ENCODE measurements around the gene TCEAL3.
A peak's percentile ranks its signal among the peaks of the same experiment; 100 is the strongest.
"Not testable (repeated sequence)": the region's sequence is repeated elsewhere in the genome, so short reads cannot be mapped to it uniquely, and the experiment has no call there.

Gene TCEAL3

DNA sequence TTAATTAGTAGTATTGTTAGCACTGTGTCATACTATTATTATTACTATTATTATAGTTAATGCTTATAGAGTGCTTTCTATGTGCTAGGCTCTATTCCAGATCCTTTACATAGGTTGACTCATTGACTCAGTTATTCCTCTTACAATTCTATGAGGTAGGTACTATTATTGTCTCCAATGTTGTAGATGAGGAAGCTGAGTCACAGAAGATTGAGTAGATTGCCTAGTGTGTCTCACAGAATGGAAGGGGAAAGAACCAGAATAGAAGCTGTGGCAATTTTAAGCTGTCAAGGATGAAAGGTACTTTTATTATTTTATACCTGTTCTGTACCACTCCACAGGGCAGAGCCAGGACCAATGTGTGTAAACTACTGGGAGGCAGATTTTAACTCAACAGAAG, 19.1 kb downstream of the TCEAL3 start:
- DNase-seq (ENCODE audit: low read depth), result no peak

DNA sequence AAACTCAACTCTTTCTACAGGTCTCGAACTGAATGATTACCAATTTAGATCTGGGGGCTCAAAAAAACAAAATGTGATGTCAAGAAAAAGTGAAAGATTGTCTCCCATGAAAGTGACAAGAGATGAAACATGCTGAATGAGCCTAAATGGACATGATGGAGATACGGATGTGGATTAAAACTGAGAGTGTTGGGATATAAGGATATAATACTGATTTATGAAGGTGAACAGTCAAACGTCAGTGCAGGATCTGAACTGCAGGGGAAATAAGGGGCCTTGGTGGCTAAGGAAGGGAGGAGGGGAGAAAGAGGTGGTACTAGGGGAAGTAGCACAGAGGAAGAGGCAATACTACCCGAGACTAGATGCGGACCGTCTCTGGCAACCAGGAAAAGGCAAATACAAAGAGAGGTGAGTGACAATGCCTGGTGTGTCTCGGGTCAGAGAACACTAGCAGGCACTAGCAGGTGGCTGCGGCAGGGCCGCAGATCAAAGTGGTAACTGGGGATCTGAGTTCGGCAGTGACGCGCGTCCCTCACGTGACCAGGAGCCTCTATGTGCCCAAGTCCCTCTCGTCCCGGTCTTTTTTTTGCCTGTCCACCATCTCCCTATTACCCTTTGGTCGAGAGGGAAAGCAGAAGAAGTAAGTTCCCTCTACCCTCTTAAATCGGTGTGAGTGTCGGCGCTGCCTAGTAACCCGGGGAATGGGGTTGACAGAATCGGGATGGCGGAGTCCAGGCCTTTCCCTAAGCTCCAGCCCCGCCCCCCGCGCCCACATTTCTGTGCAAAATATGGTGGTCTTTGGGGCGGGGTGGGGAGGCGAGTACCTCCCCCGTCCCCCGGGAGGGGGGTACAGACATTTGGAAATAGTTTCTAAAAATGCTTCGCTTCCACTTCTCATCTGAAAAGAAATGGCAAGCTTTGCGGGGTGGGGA, 20.9 kb downstream of the TCEAL3 start, which contains the start of gene TCEAL1:
Gene TCEAL1 (plus strand): TSS at position 590 of the 932 bp plus-strand sequence. CDS start 942 bp downstream, outside the sequence.
- no peak for DNase-seq (ENCODE audit: low read depth)

DNA sequence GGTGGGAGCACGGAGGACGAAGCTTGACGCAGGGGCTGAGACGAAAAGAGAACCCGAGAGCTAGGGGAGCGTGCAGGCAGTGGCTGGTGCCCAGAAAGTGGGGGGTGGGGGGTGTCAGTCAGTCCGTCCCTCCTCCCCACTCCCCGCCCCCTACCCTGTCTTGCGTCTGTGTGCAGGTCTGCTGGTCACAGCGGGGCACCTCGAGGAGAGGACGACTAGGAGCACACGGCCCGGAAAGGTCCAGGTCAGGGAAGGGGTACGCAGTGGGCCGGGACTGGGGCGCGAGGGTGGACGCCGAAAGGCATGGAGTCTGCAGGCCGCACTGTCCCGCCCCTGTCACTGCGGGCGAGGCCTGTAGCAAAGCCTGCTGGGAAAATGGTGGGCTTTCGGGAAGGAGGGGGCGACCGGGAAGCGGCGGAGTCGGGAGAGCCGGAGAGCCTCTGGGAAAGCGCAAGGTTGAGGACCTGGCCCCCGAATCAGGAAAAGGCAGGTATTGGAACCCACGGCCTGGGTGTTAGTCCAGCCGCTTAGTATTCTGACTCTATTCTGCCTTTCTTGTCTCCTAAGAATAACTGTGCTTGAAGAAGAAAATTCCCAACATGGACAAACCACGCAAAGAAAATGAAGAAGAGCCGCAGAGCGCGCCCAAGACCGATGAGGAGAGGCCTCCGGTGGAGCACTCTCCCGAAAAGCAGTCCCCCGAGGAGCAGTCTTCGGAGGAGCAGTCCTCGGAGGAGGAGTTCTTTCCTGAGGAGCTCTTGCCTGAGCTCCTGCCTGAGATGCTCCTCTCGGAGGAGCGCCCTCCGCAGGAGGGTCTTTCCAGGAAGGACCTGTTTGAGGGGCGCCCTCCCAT, 21.8 kb downstream of the TCEAL3 start:
- DNase-seq (ENCODE audit: low read depth), result no peak

DNA sequence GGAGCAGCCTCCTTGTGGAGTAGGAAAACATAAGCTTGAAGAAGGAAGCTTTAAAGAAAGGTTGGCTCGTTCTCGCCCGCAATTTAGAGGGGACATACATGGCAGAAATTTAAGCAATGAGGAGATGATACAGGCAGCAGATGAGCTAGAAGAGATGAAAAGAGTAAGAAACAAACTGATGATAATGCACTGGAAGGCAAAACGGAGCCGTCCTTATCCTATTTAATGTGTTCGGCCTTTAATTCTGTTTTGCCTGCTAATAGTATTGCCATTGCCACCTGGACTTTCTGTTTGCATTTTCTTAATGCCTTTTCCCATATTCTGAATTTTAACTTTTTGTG, 22.4 kb downstream of the TCEAL3 start:
- no peak for DNase-seq (ENCODE audit: low read depth)

DNA sequence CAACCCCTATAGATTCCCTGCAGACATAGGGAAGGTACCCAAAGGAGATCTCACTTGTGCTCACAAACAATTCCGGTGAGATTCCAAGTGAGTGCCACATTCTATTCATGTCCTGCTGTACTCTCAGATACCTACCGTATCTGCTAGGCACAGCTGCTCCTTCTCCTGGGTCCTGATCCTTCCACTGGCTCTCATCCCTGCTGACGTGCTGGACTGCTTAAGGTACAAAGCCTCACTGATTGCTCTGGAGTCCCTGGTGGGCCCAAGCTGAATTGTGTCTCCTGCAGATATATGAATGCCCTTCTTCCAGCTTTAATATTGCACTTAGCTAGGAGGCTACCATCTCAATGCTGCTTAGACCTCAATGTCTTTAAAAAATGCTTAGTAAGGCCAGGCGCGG, 23.4 kb downstream of the TCEAL3 start:
- DNase-seq (ENCODE audit: low read depth), result no peak

DNA sequence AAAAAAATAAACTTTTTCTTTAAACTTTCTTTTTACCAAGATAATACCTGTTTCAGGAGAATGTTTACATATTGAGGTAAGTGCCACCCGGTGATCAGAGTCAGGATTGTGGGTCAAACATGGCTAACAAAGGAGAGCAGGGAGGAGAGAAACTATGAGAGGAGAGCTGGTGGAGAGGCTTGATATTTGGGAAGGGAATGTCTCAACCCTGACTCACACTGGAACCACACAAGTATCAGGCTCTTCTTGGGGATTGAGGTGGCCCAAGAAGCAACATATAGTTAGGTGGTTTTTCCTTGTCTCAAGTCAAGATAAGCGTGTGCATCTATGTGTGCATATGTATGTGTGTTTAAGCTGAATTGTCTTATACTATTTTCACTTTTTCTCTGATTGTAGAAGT, 27.7 kb downstream of the TCEAL3 start:
- no peak for DNase-seq (ENCODE audit: low read depth)

DNA sequence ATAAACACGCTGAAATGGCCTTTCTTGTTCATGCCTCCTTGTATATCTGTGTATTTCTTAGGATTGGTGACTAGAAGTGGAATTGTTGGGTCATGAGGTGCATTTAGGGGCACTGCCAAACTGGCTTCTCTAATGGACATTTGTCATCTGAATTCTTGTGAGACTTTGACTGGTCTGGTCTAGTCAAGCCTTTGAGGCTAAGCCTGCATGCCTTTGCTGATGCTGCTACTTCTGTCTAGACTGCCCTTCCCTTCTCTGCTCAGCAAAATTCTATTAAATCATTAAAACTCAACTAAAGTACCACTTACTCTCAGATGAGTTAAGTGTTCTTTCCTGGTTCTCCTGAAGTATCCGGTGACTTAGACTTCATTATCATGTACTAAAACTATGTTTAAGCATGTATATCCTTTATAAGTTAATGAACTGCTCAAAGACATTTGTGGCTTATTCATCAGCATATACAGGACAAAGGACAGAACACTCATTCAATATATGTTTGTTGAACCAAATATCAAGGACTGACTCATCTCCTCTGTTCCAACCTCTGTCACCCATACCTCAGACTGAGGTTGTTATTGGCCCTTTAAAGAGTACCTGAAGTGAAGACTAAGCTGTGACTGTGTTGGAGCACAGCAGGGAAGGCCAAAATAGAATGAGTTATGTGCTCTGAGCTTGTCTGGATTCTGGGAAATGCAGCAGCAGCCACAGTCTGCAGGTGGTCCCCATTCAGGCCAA, 30.0 kb downstream of the TCEAL3 start:
- no peak for DNase-seq (ENCODE audit: low read depth)

DNA sequence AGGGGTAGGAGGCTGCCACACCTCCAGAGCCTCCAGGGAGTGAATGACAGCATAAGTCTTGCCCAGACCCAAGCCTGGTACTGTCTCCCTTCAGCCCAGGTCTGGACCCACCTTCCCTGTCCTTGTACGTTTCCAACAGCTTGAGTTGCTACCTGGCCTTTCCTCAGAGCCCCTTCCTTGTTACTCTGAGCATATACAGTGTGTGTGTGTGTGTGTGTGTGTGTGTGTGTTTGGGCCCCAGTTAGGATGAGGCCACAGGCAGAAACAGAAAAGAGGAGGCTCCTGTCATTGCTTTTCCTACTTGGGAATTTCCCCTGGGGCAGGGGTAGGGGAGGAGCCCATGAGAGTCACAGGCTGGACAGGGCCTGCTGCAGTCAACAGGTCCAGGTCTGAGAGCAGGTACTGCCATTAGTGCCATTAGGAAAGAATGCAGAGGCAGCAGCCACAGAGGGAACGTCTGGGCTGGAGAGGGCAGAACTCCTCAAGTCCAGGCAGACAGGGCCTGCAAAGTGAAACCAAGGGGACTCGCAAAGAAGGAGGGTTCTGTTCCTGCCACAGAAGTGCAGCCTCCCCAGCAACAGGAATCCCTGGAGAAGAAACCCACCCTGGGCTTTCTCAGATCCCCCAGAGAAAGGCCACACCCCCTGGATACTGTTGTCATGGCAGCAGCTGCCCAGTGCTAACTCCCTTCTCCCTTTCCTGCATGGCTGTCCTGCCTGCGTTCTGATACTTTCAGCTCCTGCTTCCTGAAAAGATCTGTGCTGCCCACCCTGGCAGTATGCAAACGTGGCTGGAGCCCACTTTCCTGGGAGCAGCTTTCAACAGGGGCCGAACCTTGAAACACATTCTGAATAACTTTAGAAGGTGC, 30.9 kb downstream of the TCEAL3 start:
- not testable (repeated sequence) for DNase-seq (ENCODE audit: low read depth)

DNA sequence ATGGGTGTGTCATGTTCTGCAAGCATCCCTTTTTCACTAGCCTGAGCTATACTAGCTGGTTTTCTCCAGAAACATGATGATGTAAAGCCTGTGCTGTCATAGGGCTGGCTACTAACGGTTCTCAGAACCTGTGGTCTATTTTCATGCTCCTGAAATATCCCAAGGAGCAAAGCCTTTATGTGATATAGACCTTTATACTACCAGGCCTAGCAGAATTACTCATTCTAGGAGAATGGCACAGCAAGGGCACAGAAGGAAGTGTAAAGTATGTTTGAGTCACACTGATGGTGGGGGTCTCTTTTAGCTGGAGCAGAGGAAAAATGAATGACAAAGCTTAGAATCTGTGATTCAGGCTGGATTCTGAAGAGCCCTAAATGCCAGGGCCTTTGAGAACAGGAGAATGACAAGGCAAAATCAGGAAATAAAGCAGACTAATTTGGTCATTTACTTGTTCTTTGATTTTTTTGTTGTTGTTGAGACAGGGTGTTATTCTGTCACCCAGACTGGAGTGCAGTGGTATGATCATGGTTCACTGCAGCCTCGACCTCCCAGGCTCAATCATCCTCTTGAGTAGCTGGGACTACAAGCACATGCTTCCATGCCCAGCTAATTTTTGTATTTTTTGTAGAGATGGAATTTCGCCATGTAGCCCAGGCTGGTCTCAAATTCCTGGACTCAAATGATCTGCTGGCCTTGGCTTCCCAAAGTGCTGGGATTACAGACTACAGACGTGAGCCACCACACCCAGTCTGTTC, 32.8 kb downstream of the TCEAL3 start:
- DNase-seq (ENCODE audit: low read depth), result no peak

DNA sequence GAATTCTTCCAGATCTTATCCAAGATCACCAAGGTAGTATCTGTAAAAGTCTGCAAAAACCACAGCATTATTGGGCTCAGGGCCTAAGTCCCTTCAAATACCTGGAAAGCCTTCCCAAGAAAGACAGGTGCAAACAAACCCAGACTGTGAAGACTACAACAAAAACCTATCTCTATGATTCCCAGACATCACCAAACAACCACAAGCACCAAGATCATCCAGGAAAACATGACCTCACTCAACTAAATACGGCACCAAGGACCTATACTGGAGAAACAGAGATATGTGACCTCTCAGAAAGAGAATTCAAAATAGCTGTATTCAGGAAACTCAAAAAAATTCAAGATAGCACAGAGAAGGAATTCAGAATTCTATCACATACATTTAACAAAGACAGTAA, 36.4 kb downstream of the TCEAL3 start:
- DNase-seq (ENCODE audit: low read depth), result no peak

DNA sequence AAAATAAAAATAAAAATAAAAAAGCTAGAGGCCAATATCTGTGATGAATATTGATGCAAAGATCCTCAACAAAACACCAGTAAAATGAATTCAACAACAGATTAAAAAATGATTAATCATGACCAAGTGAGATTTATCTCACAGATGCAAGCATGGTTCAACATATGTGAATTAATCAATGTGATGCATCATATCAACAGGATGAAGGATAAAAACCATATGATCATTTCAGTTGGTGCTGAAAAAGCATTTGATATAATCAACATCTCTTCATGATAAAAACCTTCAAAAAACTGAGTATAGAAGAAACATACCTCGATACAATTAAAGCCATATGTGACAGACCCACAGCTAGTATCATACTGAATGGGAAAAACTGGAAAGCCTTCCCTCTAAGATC, 39.9 kb downstream of the TCEAL3 start:
- DNase-seq (ENCODE audit: low read depth), result no peak

DNA sequence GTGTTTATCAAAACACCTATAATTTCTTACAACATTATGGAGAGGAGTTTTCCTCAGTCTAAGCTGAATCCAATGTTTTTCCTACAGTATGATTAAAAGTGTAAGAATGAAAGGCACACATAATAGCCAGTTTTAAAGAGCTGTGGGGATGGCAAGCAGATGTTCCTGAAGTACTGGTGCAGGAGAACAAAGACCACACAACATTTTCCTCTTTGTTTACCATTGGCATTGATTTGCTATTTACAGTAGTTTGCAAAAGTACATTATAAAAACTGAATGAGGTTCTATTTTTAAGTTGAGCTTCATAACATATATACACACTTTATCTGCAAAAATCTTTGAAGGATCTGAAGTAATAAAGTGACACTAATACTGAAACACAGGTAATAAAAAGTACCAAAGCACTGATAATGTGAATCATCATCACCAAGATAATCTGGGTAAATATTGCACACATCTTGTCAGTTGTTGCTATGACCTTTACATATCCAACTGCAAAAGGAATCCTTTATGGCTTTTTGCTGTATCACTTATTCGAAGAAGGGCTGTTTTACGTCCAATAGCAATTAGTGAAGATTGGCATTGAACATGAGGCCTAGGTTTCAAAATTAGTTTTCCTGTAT, 43.5 kb downstream of the TCEAL3 start:
- DNase-seq (ENCODE audit: low read depth), result no peak

DNA sequence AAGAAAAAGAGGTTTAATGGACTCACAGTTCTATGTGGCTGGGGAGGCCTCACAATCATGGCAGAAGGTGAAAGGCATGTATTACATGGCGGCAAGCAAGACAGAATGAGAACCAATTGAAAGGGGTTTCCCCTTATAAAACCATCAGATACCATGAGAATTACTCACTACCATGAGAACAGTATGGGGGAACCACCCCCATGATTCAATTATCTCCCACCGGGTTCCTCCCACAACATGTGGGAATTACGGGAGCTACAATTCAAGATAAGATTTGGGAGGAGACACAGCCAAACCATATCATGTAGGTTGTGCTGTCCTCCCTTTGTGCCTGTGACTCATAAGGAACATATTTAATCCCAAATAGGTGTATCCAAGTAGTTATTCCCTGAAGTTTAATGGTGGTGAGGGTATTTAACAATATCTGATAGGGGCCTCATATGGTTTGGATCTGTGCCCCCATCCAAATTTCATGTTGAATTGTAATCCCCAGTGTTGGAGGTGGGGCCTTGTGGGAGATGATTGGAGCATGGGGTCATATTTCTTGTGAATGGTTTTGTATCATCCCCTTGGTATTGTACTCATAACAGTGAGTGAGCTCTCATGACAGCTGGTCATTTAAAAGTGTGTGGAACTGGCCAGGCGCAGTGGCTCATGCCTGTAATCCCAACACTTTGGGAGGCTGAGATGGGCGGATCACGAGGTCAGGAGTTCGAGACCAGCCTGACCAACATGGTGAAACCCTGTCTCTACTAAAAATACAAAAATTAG, 47.7 kb downstream of the TCEAL3 start:
- not testable (repeated sequence) for DNase-seq (ENCODE audit: low read depth)

DNA sequence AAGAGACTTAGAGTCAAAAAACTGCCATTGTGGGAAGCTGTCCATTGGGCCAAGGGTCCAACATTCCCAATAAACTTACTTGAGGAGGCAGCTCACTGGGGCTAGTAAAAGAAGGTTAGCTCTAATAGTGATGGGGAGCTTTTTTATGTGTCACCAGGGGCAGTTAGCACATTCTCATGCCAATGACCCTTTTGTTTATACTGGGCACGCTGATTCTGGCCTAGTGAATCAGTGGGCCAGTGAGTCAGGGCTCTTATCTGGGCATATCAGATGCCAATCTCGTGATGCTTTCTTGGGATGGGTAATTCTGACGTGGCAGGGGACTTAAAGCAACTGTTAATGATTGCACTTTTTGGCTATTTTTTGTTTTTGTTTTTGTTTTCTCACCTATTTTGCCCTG, 48.9 kb downstream of the TCEAL3 start:
- peak; percentile 36 for DNase-seq (ENCODE audit: low read depth)

DNA sequence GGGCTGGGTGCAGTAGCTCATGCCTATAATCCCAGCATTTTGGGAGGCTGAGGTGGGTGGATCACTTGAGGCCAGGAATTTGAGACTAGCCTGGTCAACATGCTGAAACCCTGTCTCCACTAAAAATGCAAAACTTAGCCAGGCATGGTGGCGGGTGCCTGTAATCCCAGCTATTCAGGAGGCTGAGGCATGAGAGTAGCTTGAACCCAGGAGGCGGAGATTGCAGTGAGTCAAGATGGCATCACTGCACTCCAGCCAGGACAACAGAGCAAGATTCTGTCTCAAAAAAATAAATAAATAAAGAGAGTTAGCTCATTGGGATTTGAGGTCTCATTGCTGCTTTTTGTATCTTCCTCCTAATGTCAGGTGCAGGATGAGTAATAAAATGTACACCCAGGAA, 49.3 kb downstream of the TCEAL3 start:
- DNase-seq (ENCODE audit: low read depth), result not testable (repeated sequence)

DNA sequence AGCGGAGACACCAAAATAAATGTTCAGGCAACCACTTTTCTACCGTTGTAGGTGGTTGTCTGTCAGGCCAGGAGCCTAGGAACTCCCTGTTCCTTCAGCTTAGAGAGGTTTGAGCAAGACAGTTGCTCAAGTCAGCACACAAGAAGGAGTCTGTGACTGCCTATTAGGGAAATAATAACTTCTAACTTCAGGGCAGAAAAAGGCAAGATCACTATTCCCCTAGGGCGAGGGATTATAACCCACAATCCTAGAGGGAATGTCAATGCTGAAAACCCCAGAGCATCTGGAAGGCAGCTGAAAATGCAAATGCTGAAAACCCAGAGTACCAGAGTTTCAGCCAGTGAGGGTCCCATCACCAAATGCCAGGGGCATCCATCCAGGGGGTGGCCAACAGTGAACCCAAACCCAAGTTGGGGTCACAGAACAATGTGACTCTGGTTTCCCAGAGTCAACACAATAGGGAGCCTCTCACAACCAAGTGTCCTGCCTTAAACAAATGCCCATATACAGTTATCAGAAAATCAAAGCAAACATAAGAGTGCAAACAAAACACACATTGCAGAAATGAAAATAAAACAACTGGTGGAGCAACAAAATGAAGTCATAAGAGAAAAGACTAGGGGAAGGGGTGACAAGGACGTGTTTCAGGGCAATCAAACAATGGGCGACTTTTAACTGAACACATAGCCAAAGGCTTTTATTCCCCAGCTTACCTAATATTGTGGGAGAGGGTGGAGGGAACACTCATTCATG, 51.1 kb downstream of the TCEAL3 start:
- DNase-seq (ENCODE audit: low read depth), result no peak

DNA sequence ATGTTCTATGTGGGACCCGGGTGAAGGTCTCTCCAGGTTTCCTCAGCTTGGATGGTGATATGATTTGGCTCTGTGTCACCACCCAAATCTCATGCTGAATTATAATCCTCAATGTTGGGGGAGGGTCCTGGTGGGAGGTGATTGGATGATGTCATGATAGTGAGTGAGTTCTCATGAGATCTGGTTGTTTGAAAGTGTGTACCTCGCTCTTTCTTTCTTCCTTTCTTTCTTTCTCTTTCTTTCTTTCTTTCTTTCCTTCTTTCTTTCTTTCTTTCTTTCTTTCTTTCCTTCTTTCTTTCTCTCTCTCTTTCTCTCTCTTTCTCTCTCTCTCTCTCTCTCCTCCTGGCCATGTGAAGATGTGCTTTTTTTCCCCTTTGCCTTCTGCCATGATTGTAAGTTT, 51.7 kb downstream of the TCEAL3 start:
- DNase-seq (ENCODE audit: low read depth), result not testable (repeated sequence)

Measured in GM04503 (cell line).